Measurements from ENCODE around the gene CHSY1. TPM values are rescaled to one million over a fixed set of nuclear protein-coding genes. Genes with fewer than 3 reads are reported as not detected.

Gene CHSY1
- total and polyA plus RNA-seq, 2 of the 13 experiments (the other 11 are each of a cell fraction or from before 2014, with no cell fraction given) = 13.3 to 13.7 TPM

DNA sequence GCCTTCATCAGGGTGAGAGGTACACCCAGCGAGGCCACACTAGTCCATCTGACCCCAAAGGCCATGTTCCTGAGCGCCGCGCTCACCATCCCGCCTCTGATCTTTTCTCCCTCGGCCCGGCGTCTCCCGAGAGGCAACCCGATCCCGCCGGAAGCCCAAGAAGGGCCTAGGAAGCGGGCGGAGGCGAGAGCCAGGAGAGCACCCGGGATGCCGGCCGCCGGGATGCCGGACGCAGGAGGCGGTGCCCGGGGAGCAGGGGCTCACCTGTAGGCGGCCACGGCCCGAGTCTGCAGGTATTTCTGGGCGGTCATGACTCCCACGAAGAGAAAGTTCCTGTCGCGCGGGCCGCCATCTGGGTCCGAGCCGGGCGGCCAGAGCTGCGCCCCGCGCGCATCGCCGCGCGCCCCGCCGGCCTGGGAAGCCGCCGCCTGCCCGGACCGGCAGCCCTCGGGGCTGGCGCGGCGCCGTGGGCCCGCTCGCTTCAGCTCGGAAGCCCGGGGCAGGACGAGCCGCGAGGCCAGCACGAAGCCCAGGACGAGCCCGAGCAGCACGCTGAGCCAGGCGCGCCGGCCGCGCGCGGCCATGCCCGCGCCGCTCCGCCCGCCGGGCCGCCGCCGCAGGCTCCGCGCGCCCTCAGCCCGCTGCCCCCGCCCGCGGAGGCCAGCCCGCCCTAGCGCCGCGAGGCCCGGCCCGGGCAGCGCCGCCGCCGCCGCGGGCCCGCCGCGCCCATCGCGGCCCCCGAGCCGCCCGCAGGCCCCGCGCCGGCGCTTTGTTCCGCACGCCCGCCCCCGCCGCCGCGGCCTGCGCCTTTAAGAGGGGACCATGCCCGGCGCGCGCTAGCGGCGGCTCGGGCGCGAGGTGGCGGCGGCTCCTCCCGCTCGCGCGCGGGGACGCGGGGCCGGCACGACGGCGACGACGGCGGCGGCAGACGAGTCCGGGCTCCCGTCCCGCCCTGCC lies 697 bp downstream of the CHSY1 start (continued):
- TF ChIP-seq UBTF (CRISPR knock-in tag; IDR thresholded peaks at IDR 0.05) (peak; percentile 62; the same call in 1 of the 2 replicates), ZNF512 (CRISPR knock-in tag; IDR thresholded peaks at IDR 0.05) (no peak), ZBTB2 (CRISPR knock-in tag; IDR thresholded peaks at IDR 0.05; ENCODE audit: low read depth) (peak; percentile 36; the same call in 1 of the 2 replicates)

- Histone ChIP-seq H3K9me3 (ENCODE audit: low read length) (no peaks in the 10 kb centered on the region), H2AFZ (ENCODE audit: low read length) (no peak overlapping the region), H3K79me2 (ENCODE audit: insufficient read depth, low read length) (peaks cover 51% of the 10 kb centered on the region), H3K4me2 (ENCODE audit: low read depth, low read length) (peak overlapping the region; percentile 94), H3K4me1 (ENCODE audit: insufficient read depth, low read length) (peaks cover 62% of the 10 kb centered on the region), H3K27me3 (ENCODE audit: control insufficient read depth in 1 of 2, insufficient read depth in 2 of 2, low read length in 2 of 2) (no peaks in the 10 kb centered on the region), H4K20me1 (ENCODE audit: insufficient read depth, low read length) (peaks cover 10% of the 10 kb centered on the region), H3K36me3 (replicated peaks in 1 of 2; ENCODE audit: control insufficient read depth in 1 of 2, insufficient read depth in 2 of 2, low read length in 2 of 2) (no peaks in the 10 kb centered on the region; a peak in 1 of 5 replicates), H3K4me3 (replicated peaks in 1 of 3; ENCODE audit: insufficient read depth in 1 of 3, low read depth in 2 of 3, low read length in 3 of 3) (peak overlapping the region; percentile 77 to 82 (median 81)), H3K27ac (ENCODE audit: extremely low read length, insufficient read depth, low read length) (no peak overlapping the region), H3K9ac (ENCODE audit: insufficient read depth, low read depth, low read length) (peak overlapping the region; percentile 71)
- ATAC-seq (no peak), DNase-seq (ENCODE audit: low spot score) (no peak), FAIRE-seq (no peak)
- POLR2A ChIA-PET = no interaction called here
- intact Hi-C loops (cut with micrococcal nuclease; ENCODE audit: unreplicated experiment) = loop anchor here (10.0 kb wide), 2 partner anchors 126 to 336 kb away; partner anchors contain the start of gene LRRK1
- WGBS (ENCODE audit: low lambda C conversion rate) = 12% methylated on average over 6 of the region's 6 CpGs
- TSS peak; percentile 63 for BruUV-seq (replicated peaks)
- in situ Hi-C loops (cut with HindIII; ENCODE audit: extremely low pct_ligation_motif_present, low pct_unique_long_range_greater_than_20kb) = loop anchor here (10.0 to 25.0 kb wide), 3 partner anchors 166 to 588 kb away; partner anchors contain the start of gene LRRK1
- CTCF ChIA-PET (ENCODE audit: low intra/inter-chr PET ratio, low total read pairs) = no interaction called here
- TF ChIP-seq MTF1 (CRISPR knock-in tag; IDR thresholded peaks at IDR 0.05) (no peak), HNRNPUL1 (IDR thresholded peaks at IDR 0.05; ENCODE audit: low read depth, low read length) (no peak), ZSCAN22 (CRISPR knock-in tag; IDR thresholded peaks at IDR 0.05) (no peak), ARID2 (CRISPR knock-in tag; IDR thresholded peaks at IDR 0.05; ENCODE audit: borderline replicate concordance) (no peak), SAP130 (CRISPR knock-in tag; IDR thresholded peaks at IDR 0.05; ENCODE audit: low read depth) (peak; percentile 6; the same call in 1 of the 2 replicates), TEF (CRISPR knock-in tag; IDR thresholded peaks at IDR 0.05) (no peak), HMGXB4 (CRISPR knock-in tag; IDR thresholded peaks at IDR 0.05; ENCODE audit: borderline replicate concordance in 1 of 2, low read depth in 1 of 2) (0 out of 4 replicates have a peak, but pooled peaks of 1 of the 2 experiments have one; percentile 20), PAWR (CRISPR knock-in tag; IDR thresholded peaks at IDR 0.05; ENCODE audit: borderline replicate concordance) (no peak)
These were observed 1.5 kb downstream of the CHSY1 start for GRCh38 chr15:101250341-101250831.

All from HepG2 (cell line).